ENCODE results near the gene TAL1.
A peak's percentile ranks its signal among the peaks of the same experiment; 100 is the strongest.
"Not testable (repeated sequence)": the region's sequence is repeated elsewhere in the genome, so short reads cannot be mapped to it uniquely, and the experiment has no call there.

TAL1 gene

DNA sequence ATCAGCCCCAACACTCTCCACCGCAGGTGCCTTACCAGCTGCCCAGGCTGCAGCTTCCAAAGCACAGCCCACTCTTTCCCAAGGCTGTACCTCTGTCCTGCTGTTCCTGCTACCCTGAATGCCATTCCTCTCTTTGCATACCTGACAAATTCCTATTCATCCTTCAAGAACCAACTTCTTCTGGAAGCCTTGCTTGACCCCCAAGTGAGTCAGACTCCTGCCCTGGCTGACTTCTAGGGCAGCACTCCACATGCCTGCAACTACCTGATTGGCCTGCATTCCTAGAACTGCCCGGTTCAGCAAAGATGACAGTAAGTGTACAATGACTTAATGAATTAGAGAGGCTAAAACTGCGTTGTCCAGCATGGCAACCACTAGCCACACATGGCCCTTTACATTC is 21.4 kb downstream of the TAL1 start:
- DNase-seq: no peak

DNA sequence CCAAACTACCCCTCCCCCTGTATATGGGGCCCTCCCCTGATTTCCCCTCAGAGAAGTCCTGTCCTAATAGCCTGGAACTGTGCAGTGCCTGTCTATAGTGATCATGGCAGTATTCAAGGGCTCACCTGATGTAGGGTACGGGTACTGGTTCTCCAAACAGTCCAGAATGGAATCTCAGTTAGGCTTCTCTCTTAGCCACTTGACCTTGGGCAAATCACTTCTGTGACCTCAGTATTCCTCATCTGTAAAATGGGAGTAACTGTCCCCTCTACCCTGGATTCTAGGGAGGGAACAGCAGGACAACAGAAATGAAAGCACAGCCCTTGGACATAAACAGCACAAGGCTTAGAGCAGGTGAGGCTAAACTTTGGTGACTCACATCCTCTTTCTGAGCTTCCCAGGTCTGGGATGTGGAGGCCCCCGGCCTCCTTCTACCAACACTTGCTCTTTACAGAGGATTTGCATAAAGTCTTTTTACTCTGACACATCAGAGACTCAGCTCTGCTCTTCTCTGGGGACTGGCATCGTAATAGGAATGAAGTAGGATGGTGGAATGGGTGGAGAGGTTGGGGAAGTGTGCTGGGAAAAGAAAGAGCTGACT is 22.2 kb downstream of the TAL1 start:
- no peak for DNase-seq

DNA sequence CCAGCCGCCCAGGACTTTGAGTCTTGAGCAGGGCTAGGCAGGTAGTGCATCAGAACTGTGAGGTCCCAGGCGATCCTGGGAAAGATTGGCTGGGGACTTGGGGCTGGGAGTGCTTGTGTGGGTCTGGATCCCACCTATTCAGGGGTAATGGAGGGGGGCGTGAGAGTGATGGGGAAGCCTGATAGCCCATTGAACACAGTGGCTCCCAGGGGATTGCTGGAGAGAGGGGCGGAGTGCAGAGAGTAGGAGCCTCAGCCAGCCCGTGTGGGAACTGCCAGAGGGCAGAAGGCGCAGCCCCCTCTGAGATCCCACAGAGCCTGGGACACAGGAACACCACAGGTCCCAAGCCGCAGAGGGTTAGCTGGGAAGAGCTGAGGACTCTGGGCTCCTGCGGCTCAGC is 22.9 kb downstream of the TAL1 start:
- DNase-seq: no peak

- no peak for DNase-seq
Observed at GRCh38 chr1:47208374-47208850, 23.6 kb downstream of the TAL1 start.

GRCh38 chr1:47207803-47208373 is 24.1 kb downstream of the TAL1 start:
- no peak for DNase-seq

- DNase-seq: no peak
Observed at GRCh38 chr1:47205918-47206317, 26.1 kb downstream of the TAL1 start.

- not testable (repeated sequence) for DNase-seq
Observed at GRCh38 chr1:47203504-47203903, 28.5 kb downstream of the TAL1 start.

GRCh38 chr1:47201179-47201578 is 30.8 kb downstream of the TAL1 start:
- no peak for DNase-seq

- no peak for DNase-seq
Observed at GRCh38 chr1:47198214-47198613, 33.8 kb downstream of the TAL1 start.

- DNase-seq: no peak
Observed at GRCh38 chr1:47196622-47197021, 35.4 kb downstream of the TAL1 start.

- DNase-seq: not testable (repeated sequence)
Observed at GRCh38 chr1:47195981-47196380, 36.0 kb downstream of the TAL1 start.

DNA sequence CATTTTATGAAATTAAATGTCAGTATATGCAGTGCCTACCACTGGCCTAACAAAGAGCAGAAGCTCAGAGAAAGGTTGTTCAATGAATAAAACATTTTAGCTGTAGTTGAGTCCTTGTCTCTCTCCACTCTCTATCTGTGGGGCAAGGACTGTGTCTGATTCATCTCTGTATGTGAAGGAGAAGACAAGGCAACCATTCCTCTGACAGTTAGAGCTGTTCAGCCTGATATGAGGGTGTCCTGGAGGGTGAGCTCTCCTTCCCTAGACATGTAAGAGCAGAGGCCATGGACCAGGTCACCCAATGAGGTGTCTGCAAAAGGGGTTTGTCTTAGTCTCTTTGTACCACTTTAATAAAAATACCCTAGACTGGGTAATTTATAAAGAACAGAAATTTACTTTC is 37.7 kb downstream of the TAL1 start:
- DNase-seq: no peak

DNA sequence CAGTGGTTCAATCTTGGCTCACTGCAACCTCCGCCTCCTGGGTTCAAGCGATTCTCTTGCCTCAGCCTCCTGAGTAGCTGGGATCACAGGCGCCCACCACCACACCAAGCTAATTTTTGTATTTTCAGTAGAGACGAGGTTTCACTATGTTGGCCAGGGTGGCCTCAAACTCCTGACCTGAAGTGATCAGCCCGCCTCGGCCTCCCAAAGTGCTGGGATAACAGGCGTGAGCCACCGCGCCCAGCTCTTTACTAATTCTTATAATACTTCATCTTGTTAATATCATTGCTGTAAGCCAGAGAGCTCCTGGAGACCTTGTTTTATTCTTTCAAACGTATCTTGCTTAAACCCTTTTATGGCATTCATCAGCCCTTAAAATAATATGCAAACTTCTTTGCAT is 38.5 kb downstream of the TAL1 start:
- not testable (repeated sequence) for DNase-seq

DNA sequence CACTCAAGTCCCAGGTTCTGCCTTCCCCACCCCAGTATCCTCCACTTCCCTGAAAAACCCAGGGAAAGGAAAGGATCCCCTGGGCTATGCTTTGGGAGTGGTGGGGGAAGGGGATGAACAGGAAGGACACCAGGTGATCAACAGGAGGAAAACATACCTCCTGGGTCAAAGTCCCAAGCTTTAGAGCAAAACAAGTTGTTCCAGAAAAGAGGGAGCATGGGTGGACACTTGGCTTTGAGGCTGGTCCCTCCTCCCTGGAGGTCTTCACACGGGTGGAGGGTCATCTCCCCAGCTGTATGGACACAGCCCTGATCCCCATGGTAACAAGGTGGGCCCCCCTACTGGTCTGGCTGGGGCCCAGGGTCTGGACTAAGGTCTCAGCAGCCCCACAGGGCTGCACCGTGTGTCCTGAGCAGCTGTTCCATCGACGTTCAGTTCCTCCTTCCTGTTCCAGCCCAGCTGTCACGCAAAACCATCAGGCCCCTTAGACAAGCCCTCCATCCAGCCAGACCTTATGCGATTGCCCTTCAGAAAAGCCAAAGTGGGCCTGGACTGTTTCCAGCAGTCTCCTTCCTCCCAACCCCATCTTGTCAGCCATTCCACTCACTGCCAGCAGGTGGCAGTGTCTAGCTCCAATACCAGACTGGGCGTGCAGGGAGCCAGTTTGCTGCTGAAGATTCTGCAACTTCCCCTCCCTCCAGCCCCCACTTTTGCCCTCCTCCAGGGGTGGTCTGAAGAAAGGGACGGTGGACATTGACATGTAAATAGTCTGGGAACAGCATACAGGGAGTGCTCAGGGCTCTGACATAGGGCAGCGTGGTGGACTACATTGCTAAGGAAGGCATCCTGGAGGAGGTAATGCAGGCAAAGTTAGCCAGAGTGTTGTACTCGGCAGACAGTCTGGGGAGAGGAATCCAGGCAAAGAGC is 39.3 kb downstream of the TAL1 start:
- DNase-seq: peak; percentile 86

DNA sequence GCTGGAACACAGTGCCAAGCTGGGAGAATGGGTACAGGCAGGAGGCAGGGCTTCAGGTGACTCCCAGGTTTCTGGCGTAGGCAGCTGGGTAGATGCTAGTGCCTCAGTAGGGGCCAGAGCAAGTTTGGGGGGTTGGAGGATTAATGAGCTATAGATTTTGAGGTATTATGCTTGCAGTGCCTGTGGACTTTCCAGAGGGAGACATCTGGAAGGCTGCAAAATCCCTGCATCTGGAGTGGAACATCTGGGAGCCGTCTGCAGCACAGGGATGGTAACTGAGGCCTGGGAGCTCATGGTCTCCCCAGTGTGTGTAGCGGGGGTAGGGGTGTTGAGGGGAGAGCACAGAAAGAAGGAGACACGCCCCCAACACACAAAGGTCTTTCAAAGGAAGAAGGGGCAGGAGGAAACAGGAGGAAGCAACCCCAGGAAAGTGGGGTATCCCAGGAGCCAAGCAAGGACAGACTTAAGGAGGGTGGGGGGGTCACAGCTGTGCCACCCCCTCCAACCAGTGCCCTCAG is 40.0 kb downstream of the TAL1 start:
- no peak for DNase-seq

DNA sequence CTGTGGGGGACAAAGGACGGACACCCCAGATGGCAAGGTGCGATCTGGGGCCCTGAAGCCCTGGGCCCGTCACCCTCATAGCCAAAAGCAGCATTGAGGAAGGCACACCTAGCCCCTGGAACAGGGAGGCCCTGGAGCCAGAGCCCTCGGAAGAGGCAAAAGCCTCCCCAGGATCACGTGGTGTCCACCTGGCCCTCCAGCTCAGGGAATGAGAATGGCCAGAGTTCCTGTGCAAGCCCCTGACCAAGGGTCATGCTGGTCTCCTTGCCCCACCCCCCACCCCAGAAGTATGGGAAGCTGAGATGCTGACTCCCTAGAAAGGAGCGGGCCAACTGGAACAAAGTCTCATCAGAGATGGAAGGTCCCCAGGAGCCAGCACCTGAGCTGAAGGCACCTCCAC is 41.2 kb downstream of the TAL1 start:
- DNase-seq: no peak

GRCh38 chr1:47190509-47190855 is 41.5 kb downstream of the TAL1 start:
- DNase-seq: no peak

DNA sequence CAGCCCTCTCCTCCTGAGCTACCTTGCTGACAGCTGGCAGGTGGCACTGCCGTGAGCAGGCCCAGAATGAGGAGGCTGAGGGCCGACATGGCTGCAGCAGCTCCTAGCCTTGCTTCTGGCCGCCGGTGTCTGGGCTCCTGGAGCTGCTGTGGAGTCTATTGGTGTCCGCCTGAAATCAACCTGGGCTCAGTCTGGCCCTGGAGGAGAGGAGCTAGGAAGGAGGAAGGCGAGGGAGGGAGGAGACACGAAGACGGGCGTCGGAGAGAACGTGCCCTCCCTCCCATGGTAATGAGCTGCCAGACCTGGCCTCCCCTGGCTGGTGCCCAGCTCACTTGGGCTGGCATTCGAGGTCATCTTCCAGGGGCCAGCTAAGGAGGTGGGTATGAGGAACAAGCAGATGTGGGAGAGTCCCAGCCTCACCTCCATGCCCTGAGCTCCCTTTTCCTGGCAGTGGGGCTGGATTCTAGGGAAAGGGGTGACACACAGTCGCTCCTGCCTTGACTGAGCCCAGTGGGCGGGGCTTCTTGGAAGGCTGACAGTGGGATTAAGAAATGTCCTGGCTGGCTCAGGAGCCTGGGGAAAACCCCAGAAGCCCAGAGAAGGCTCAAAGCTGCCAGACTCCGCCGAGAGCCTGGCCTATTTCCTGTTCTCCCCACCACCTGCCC is 42.0 kb downstream of the TAL1 start, which contains the start of gene PDZK1IP1:
Gene PDZK1IP1, minus strand, starts transcription at position 193 of the 665 bp plus-strand sequence. Its CDS starts 104 bp downstream, at position 89.
- peak; percentile 63 for DNase-seq

GRCh38 chr1:47188791-47189785 is 42.9 kb downstream of the TAL1 start:
- no peak for DNase-seq

GRCh38 chr1:47187926-47188250 is 44.1 kb downstream of the TAL1 start:
- no peak for DNase-seq

DNA sequence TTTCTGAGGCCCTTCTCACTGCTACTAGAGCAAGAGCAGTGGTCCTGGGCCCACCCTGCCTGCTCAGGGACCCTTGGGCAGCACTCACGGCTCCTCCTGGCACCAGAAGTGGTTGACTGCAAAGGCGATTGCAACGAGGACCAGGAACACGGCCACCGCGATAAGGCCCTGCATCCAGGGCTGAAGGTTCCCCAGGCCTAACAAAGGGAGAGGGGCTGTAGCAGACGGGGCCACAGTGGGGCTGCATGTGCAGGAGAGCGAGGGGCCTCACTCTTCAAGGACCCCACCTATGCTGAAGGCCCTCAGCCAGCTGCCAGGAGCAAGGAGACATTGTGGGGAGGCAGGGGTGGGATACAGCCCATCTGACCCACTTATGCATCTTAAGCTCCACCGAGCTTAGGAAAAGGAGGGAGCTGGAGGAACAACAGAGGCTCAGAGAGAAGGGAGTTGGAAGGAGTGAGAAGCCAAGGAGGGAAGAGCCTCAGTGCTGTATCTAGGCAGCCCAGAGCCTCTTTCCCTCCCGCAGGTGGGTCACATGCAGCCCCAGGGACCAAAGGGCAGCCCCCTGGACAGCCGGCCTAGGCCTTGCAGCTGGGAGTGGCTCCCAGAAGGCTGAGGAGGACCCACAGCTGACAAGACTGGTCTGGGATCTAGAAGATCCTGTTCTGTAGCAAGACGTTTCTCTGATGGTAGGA is 44.6 kb downstream of the TAL1 start:
- no peak for DNase-seq

Measured in NCI-H82 (cell line).